PC-9 (cell line): ENCODE results near the gene VPS13D.

Source experiments
- CTCF ChIP-seq: fragments of 200-600 bp; sonication (generic); conservative IDR thresholded peaks from 2 replicates; pipeline ENCODE4 v1.6.1; 2017; ENCODE audit warnings: mixed run types, antibody characterized with exemption, mild to moderate bottlenecking, moderate library complexity
- EZH2 ChIP-seq: fragments of 200-600 bp; sonication (generic); IDR thresholded peaks from 2 replicates; pipeline ENCODE4 v1.8.0; 2017; ENCODE audit warnings: antibody characterized with exemption, low read depth

- TF ChIP-seq EZH2 (no peak), CTCF (no peak)
Observed at GRCh38 chr1:12487520-12487919, 257.7 kb downstream of the VPS13D start.
